Inflammatory macrophage treated with lipopolysaccharide for 1 hour (primary cell): Measurements from ENCODE around the gene SNW1.
"Not testable (repeated sequence)": the region's sequence is repeated elsewhere in the genome, so short reads cannot be mapped to it uniquely, and the experiment has no call there.

Experiments used
- DNase-seq, 2 donors: peaks; one replicate each; pipeline ENCODE4 v3.0.0-alpha.2; 2020 to 2022

The SNW1 gene

GRCh38 chr14:77760381-77761204, at the start of gene SNW1:
Gene SNW1, minus strand, starts transcription at chr14:77761156. Its CDS starts 29 bp downstream, at chr14:77761127.
- DNase-seq: peak; percentile 49 to 93

- no peak for DNase-seq
Measured at GRCh38 chr14:77809011-77809410, 48.1 kb upstream of the SNW1 start.

- DNase-seq: no peak
Measured at GRCh38 chr14:77808250-77808649, 47.3 kb upstream of the SNW1 start.

GRCh38 chr14:77805706-77806105, 44.8 kb upstream of the SNW1 start:
- DNase-seq: peak; percentile 15 to 21

GRCh38 chr14:77804592-77804991, 43.6 kb upstream of the SNW1 start:
- peak in 1 of 2 donors; percentile 14 for DNase-seq

GRCh38 chr14:77800814-77801213, 39.9 kb upstream of the SNW1 start:
- no peak for DNase-seq

GRCh38 chr14:77799863-77800730, 39.1 kb upstream of the SNW1 start, which contains the start of gene ADCK1:
Gene ADCK1, plus strand, starts transcription at chr14:77800109. Its CDS starts 18,870 bp downstream, at chr14:77818979.
- DNase-seq: peak; percentile 85 to 86

GRCh38 chr14:77799456-77799855, 38.5 kb upstream of the SNW1 start:
- DNase-seq: not testable (repeated sequence)

GRCh38 chr14:77794357-77794756, 33.4 kb upstream of the SNW1 start:
- no peak for DNase-seq

- not testable (repeated sequence) for DNase-seq
Measured at GRCh38 chr14:77793255-77793654, 32.3 kb upstream of the SNW1 start.

GRCh38 chr14:77791225-77791600, 30.3 kb upstream of the SNW1 start:
- no peak for DNase-seq

GRCh38 chr14:77790566-77791224, 29.7 kb upstream of the SNW1 start:
- no peak for DNase-seq

GRCh38 chr14:77786148-77786547, 25.2 kb upstream of the SNW1 start:
- no peak for DNase-seq

- no peak for DNase-seq
Measured at GRCh38 chr14:77782202-77782601, 21.2 kb upstream of the SNW1 start.

- peak; percentile 8 to 51 for DNase-seq
Measured at GRCh38 chr14:77773966-77774365, 13.0 kb upstream of the SNW1 start.

GRCh38 chr14:77768442-77769069, 7.6 kb upstream of the SNW1 start:
- DNase-seq: not testable (repeated sequence)

GRCh38 chr14:77763978-77764377, 3.0 kb upstream of the SNW1 start:
- no peak for DNase-seq

- no peak for DNase-seq
Measured at GRCh38 chr14:77763316-77763715, 2.4 kb upstream of the SNW1 start.

- peak; percentile 37 to 96 for DNase-seq
Measured at GRCh38 chr14:77761205-77761931, 412 bp upstream of the SNW1 start.

- no peak for DNase-seq
Measured at GRCh38 chr14:77752799-77753516, 8.0 kb downstream of the SNW1 start.

GRCh38 chr14:77752266-77752665, 8.7 kb downstream of the SNW1 start:
- DNase-seq: no peak
